ENCODE measurements around the gene SEPTIN10.
A peak's percentile ranks its signal among the peaks of the same experiment; 100 is the strongest.
"Not testable (repeated sequence)": the region's sequence is repeated elsewhere in the genome, so short reads cannot be mapped to it uniquely, and the experiment has no call there.

SEPTIN10 gene

GRCh38 chr2:109554758-109555157, 59.0 kb downstream of the SEPTIN10 start:
- DNase-seq (ENCODE audit: low spot score): no peak
- no peak for FAIRE-seq

- DNase-seq (ENCODE audit: low spot score) (no peak), FAIRE-seq (no peak)
These were observed 64.7 kb downstream of the SEPTIN10 start for GRCh38 chr2:109549016-109549590.

- no peak for DNase-seq (ENCODE audit: low spot score)
- FAIRE-seq: no peak
These were observed 66.5 kb downstream of the SEPTIN10 start for GRCh38 chr2:109547280-109547679.

- FAIRE-seq: peak; percentile 25
- DNase-seq (ENCODE audit: low spot score): peak; percentile 44
These were observed 67.7 kb downstream of the SEPTIN10 start for GRCh38 chr2:109545828-109546713.

GRCh38 chr2:109542384-109542783, 71.4 kb downstream of the SEPTIN10 start:
- no peak for DNase-seq (ENCODE audit: low spot score)
- no peak for FAIRE-seq

GRCh38 chr2:109538546-109538945, 75.2 kb downstream of the SEPTIN10 start:
- no peak for FAIRE-seq
- DNase-seq (ENCODE audit: low spot score): no peak

GRCh38 chr2:109537565-109538222, 76.1 kb downstream of the SEPTIN10 start:
- no peak for FAIRE-seq

GRCh38 chr2:109536556-109536955, 77.2 kb downstream of the SEPTIN10 start:
- not testable (repeated sequence) for FAIRE-seq; DNase-seq (ENCODE audit: low spot score)

More at GRCh38 chr2:109537565-109538222, 76.1 kb downstream of the SEPTIN10 start:
- no peak for DNase-seq (ENCODE audit: low spot score)

- DNase-seq (ENCODE audit: low spot score) (no peak), FAIRE-seq (no peak)
These were observed 78.4 kb downstream of the SEPTIN10 start for GRCh38 chr2:109535217-109535946.

- no peak for DNase-seq (ENCODE audit: low spot score)
- FAIRE-seq: no peak
These were observed 79.9 kb downstream of the SEPTIN10 start for GRCh38 chr2:109533823-109534222.

- DNase-seq (ENCODE audit: low spot score) (no peak), FAIRE-seq (no peak)
These were observed 81.1 kb downstream of the SEPTIN10 start for GRCh38 chr2:109532728-109533076.

- no peak for FAIRE-seq
These were observed 81.7 kb downstream of the SEPTIN10 start for GRCh38 chr2:109531896-109532727.

GRCh38 chr2:109531221-109531620, 82.5 kb downstream of the SEPTIN10 start:
- no peak for FAIRE-seq
- DNase-seq (ENCODE audit: low spot score): no peak

More at GRCh38 chr2:109531896-109532727, 81.7 kb downstream of the SEPTIN10 start:
- no peak for DNase-seq (ENCODE audit: low spot score)

GRCh38 chr2:109530712-109531111, 83.1 kb downstream of the SEPTIN10 start:
- DNase-seq (ENCODE audit: low spot score): no peak
- FAIRE-seq: no peak

GRCh38 chr2:109529532-109530449, 84.0 kb downstream of the SEPTIN10 start:
- no peak for DNase-seq (ENCODE audit: low spot score)
- no peak for FAIRE-seq

GRCh38 chr2:109528811-109529501, 84.8 kb downstream of the SEPTIN10 start:
- DNase-seq (ENCODE audit: low spot score) (no peak), FAIRE-seq (no peak)

GRCh38 chr2:109527846-109528705, 85.7 kb downstream of the SEPTIN10 start:
- FAIRE-seq (no peak), DNase-seq (ENCODE audit: low spot score) (peak; percentile 23)

GRCh38 chr2:109527079-109527478, 86.7 kb downstream of the SEPTIN10 start:
- DNase-seq (ENCODE audit: low spot score): no peak
- FAIRE-seq: no peak

Measured in RCC 7860 (cell line).